Measurements from ENCODE around the gene HS2ST1. TPM values are rescaled to one million over a fixed set of nuclear protein-coding genes. Genes with fewer than 3 reads are reported as not detected.
"Not testable (repeated sequence)": the region's sequence is repeated elsewhere in the genome, so short reads cannot be mapped to it uniquely, and the experiment has no call there.

Gene HS2ST1
- total RNA-seq, 2 experiments from 2014 or later = 22.0 to 23.6 TPM

DNA sequence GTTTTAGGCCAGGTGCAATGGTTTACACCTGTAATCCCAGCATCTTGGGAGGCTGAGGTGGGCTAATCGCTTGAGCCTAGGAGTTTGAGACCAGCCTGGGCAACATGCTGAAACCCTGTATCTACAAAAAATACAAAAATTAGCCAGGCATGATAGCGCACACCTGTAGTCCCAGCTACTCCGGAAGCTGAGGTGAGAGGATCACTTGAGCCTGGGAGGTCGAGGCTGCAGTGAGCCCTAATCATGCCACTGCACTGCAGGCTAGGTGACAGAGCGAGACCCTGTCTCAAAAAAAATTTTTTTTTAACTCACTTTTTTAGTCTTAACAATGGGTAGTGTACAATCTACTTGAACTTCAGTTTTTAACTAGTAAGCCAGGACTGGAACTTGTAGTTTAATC, 137.5 kb downstream of the HS2ST1 start:
- CTCF ChIA-PET = no interaction called here
- POLR2A ChIA-PET = no interaction called here

GRCh38 chr1:87052400-87052799, 138.0 kb downstream of the HS2ST1 start:
- ChIA-PET POLR2A (no interaction called here), CTCF (no interaction called here)

- CTCF ChIA-PET = no interaction called here
- POLR2A ChIA-PET = no interaction called here
These were observed 138.5 kb downstream of the HS2ST1 start for GRCh38 chr1:87052961-87053360.

DNA sequence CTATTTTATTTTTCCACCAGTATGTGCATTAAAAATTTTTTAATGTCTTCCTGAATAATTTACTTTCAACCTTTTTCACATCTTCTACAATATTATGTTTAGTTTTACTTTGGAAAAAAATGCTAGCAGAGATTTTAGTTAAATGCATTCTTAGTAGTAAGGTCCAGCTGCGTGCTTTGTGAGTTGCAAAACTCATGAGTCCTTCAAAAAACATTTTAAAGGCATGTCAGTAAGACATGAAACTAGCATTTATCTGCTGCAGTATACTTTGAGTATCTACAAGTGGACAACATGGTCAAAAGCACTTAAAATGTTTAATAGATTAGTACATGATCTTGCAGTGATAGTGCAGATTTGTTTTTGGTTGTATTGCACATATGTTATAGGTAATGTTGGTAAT, 139.0 kb downstream of the HS2ST1 start:
- POLR2A ChIA-PET = no interaction called here
- CTCF ChIA-PET = no interaction called here

DNA sequence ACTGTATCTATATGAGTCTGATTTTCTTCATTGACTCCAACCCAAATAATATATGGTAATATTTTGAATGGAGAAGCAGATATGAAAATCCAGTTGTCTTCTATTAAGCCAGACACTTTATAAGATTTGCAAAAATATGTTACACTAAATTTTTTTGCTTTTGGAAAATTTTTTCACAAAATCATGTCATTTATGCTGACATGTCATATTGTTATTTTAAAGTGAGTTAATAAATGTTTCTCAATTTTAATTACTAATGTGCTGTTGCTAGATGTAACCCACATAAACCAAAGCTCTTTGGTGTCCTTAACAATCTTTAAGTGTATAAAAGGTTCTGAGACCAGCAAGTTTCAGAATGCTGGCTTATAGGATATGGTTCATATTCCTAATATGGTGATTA, 142.5 kb downstream of the HS2ST1 start:
- ChIA-PET POLR2A (no interaction called here), CTCF (interaction anchor here (1.2 kb wide), 1 partner anchor 11 kb away, joined by 5 read pairs; no protein-coding TSS in a partner anchor)

DNA sequence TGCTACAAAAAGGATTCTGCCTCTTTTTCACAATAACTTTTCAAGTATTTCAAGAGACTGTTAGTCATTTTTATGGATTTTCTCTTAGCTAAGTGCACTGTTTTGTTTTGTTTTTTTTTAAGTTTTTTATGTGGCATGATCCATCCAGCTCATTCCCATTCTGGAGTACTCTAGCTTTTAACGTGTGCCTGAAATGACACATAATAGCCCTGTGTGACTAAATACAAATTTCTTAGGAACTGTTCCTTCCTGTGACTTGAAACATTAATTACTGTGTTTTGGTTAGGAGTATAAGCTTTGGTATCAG, 143.9 kb downstream of the HS2ST1 start:
- CTCF ChIA-PET = interaction anchor here (0.8 kb wide), 1 partner anchor 144 kb away, joined by 3 read pairs; the partner anchor contains the start of gene HS2ST1
- POLR2A ChIA-PET = no interaction called here

GRCh38 chr1:87061742-87062156, 147.3 kb downstream of the HS2ST1 start:
- ChIA-PET CTCF (no interaction called here), POLR2A (no interaction called here)

DNA sequence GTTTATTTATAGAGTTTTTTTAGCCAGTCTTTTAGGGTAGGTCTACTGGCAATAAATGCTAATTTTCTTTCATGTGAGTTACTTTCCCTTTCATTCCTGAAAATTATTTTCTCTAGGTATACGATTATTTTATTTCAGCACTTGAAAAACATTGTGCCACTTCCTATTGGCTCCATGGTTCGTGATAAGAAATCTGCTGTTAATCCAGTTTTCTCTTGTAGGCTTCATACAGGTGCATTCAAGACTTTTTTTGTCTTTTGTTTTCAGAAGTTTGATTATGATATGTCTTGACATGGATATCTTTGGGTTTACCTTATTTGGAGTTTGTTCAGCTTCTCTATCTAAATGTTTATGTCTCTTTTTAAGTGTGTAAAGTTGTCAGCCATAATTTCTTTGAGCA, 148.3 kb downstream of the HS2ST1 start:
- ChIA-PET CTCF (no interaction called here), POLR2A (no interaction called here)

DNA sequence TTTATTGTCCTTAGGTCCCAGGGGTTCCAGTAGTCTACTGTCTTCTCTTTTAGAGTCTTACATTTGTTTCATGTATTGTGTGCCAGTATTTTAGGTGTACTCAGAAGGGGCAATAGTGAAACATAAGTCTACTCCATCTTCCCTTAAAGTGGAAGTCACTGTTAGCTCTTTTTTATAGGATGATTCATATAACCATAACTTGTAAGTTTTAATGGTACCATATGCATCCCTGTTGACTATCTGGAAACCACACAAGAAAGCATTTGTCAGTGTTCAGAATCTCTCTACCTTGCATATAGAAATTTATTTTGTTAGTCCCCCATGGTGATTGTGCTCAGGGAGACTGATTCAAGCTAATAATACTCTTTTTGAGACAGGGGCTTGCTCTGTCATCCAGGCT, 149.9 kb downstream of the HS2ST1 start:
- ChIA-PET CTCF (no interaction called here), POLR2A (no interaction called here)

DNA sequence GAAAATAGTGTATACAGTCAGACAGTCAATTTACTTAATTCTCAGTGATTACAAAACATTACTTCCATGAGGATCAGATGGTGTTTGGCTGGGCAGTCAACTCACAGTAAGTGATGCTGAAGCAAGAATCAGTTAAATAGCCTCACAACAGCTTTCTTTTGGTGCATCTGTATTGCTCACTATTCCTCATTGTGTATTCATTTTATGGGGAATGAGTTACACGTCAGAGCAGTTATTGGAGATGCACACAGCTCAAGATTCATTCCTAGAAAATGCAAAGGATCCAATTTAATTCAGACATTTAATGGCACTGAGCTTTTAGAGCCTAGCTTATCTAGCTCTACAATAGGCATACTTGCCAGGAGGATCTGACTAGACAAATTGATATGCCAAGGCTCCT, 150.6 kb downstream of the HS2ST1 start:
- CTCF ChIA-PET = no interaction called here
- POLR2A ChIA-PET = no interaction called here

- POLR2A ChIA-PET = not testable (repeated sequence)
These were observed 152.3 kb downstream of the HS2ST1 start for GRCh38 chr1:87066708-87067107.

DNA sequence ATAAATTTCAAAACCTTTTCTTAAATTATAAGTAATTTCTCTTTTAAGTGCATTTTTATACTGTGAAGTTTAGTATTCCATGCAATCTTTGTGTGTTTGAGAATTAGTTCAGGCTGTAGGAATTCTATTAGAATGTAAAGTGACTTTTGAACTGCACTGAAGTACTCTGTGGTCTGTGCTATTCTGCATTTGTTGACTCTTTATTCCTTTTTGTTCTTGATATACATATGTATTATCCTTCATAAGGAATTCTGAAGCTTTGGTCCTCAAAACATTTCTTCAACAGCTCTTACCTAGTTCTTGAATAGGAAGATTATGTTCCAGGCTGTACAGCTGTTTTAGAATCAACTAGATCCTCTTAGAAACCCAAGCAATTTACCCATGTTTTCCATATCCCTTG, 158.0 kb downstream of the HS2ST1 start:
- POLR2A ChIA-PET = no interaction called here
- CTCF ChIA-PET = no interaction called here

More at GRCh38 chr1:87066708-87067107, 152.3 kb downstream of the HS2ST1 start:
- CTCF ChIA-PET = not testable (repeated sequence)

DNA sequence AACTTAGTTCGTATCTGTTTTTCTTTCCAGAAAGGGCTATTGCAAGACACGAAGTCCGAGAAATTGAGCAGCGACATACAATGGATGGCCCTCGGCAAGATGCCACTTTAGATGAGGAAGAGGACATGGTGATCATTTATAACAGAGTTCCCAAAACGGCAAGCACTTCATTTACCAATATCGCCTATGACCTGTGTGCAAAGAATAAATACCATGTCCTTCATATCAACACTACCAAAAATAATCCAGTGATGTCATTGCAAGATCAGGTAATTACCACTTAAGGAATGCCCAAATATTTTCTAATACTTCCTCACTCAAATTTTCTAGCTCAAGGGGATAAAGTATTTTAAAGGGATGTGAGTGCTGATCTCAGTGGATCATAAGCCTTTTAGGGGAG, 158.5 kb downstream of the HS2ST1 start:
- CTCF ChIA-PET = interaction anchor here (1.3 kb wide), 1 partner anchor 239 kb away, joined by 3 read pairs; no protein-coding TSS in a partner anchor
- POLR2A ChIA-PET = no interaction called here

DNA sequence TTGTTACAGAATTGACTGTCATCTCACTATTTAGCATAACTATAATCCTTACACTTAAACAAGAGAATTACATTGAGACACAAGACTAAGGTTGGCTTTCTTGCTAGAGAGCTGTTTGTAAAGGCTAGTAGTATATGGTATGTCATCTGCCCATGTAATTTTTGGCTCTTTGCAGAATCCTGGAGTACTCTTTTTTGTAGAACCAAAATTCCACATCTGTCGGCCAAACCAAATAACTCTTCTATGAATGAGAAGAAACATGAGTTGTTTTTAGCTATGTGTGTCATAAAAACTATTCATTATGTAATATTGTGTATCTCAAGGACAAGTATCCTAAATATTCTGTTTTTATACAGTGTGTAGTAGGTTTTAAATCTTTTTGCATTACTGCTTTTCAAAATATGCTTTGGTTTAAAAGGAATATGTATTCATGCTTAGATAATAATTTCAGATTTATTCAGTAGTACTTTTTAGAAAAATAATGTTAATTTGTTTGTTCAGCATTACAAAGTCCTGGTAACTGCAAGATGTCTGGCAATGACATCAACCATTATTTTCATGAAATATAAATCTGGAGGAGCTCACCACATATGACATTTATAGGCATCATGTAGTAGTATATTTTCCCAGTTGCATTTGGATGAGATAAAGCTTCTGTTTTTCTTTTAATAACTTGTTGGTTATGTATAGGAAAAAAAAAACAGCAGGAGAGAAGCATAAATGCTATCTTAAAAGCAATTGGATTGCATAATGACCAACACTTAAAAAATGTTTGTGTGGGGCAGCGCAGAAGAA, 159.8 kb downstream of the HS2ST1 start:
- ChIA-PET POLR2A (no interaction called here), CTCF (interaction anchor here (1.0 to 1.3 kb wide), 3 partner anchors 10 to 240 kb away, joined by 3 to 4 read pairs (median 3); no protein-coding TSS in a partner anchor)

DNA sequence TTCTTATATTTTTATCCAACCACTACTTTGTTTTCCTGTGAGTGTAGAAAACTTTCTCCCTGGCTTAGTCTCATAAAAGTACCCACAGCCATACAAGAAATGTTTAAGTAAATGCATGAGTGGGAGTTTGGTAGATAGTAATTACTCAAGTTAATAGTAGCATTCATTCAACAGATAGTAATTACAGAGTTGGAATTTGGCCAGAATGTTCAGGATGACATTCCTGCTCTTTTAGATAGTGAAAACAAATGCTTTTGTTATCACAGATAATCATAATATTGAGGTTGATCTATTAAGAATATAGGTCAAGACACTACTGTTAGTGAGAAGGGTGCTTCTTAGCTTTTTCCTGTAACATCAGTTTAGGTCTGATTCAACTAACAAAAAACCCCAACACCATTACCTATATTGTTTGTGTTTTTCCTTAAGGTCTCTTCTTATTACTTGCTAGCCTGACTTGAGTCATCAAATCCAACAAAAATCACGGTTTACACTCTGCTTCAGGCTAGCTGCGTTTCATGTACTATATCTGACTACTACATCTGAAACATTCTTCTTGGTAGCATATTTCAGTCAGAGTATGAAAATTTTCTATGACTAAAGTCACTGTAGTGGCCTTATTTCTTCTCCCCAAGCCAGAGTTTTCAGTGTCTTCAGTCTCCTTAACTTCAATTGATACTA, 163.7 kb downstream of the HS2ST1 start:
- ChIA-PET POLR2A (no interaction called here), CTCF (interaction anchor here (0.6 kb wide), 1 partner anchor 75 kb away, joined by 3 read pairs; no protein-coding TSS in a partner anchor)

DNA sequence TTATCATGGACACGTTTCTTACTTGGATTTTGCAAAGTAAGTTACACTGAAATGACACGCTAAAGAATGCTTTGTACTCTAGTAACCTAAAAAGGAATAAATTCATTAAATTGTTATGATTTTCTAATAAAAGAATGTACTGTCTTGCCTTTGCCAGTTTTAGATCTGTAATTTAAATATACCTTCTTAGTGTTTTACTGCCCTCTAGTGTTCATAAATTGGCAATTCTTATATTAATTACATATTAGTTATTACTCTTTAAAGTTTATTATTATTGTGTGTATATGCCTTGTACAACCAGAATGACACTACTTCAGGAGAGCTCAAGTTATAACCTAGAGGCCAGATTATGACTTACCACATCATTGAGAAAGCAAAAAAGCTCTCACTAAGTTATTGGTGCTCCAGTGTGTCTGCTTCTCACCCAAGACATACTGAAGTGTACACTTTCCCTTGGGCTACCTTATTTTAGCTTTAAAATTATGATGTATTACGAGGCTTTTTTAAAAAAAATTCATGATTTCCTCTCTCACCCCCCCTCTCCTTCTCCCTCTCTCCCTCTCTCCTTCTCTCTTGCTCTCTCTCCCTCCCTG, 169.9 kb downstream of the HS2ST1 start:
- CTCF ChIA-PET = interaction anchor here (0.8 to 2.4 kb wide), 4 partner anchors 9 to 251 kb away, joined by 3 to 12 read pairs (median 4); no protein-coding TSS in a partner anchor

DNA sequence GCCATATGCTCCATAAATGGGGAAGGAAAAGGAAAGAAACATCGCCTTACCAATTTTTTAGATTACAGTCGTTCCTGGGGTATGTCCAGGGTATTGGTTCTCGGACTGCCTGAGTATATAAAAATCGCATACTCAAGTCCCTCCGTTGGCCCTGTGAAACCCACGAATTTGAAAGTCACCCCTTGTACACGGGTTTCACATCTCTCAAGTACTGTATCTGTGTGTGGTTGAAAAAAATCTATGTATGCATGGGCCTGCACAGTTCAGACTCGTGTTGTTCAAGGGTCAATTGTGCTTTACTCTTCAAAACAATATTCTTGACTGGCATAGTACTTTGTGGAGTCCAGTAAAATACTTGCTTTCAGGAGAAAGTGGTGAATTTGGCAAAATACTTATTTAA, 171.7 kb downstream of the HS2ST1 start:
- POLR2A ChIA-PET = no interaction called here
- CTCF ChIA-PET = no interaction called here

More for the DNA sequence above, 169.9 kb downstream of the HS2ST1 start:
- POLR2A ChIA-PET = no interaction called here

DNA sequence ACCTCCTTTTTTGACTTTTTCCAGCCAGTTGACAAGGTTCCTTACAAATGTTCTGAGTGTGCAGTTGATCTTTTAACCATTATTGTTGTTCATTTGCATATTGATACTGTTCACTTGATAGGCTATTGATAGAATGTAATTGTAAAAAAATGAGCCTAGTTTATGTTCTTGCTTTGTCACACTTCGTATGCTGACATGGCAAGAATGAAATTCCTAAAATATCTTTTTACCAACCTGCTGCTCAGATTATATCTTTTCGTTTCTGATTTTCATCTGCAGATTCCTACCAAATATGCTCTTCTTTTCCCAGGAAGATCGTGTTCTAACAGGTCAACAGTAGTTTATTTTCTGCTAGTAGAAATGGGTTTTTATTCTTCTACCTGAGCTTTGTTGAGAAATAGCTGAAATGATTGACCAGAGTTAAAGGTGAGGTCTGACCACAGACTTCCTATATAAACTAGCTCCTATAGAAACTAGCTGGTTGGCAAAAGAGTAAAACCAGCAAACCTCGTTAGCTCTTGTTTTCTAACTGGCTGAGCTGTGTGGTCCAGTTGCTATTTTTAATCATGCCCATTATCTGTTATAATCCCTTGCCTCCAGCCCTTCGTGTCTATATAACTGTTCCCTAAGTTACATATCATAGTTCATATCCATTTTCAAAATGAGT, 174.8 kb downstream of the HS2ST1 start:
- POLR2A ChIA-PET = no interaction called here
- CTCF ChIA-PET = no interaction called here

GRCh38 chr1:87089823-87090222, 175.4 kb downstream of the HS2ST1 start:
- POLR2A ChIA-PET = no interaction called here
- CTCF ChIA-PET = no interaction called here

DNA sequence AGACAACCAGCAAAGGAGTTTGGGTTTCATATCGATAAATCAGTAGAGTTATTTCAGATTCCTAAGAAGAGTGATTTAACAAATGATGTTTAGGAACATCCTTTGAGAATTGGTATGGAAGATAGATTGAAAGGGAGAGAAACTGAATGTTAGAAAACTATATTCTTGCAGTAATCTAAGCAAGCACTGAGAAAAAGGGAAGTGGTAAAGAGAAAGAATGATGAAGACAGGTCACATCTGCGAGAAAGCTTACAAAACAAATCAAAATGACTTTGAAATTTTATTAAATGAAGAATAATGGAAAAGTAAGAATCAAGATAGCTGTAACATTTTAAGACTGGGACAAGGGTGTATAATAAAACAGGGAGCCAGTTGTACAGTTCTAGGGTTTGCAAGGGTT, 177.0 kb downstream of the HS2ST1 start:
- POLR2A ChIA-PET = no interaction called here
- CTCF ChIA-PET = no interaction called here

- POLR2A ChIA-PET = no interaction called here
These were observed 178.4 kb downstream of the HS2ST1 start for GRCh38 chr1:87092846-87093245.

More at GRCh38 chr1:87092846-87093245, 178.4 kb downstream of the HS2ST1 start:
- CTCF ChIA-PET = no interaction called here
